ENCODE data around the gene CRELD1. TPM values are rescaled to one million over a fixed set of nuclear protein-coding genes. Genes with fewer than 3 reads are reported as not detected.

CRELD1 gene
- total and polyA plus RNA-seq, 11 donors = 45.9 to 77.8 (median 61.8) TPM

DNA sequence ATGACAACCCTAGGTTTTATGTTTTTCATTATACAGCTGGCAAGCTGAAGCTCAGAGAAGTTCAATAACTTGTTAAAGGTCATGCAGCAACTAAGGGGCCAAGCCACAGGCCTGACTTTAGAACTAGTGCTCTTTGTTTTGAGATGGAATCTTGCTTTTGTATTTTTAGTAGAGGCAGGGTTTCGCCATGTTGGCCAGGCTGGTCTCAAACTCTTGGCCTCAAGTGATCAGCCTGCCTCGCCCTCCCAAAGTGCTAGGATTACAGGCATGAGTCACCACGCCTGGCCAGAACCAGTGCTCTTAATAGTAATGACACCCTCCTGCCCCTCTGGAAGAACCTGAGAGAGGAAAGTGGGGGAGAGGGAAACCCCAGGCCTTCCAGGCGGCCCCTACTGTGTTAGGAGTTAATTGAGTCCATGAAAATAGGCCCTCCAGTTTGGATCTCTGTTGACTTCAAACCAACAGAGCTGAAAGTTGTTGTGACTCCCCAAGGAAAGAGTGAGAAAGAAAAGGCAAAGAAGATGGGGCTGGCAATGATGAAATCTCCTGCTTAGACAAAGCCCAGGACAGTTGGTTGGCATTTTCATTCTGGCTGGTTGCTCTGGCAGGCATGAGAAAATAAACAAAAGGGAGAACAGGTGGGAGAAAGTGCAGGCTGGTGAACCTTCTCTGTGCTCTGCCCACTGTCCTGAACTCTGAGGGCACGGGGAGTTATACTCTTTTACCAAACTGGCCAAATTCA, 22.1 kb downstream of the CRELD1 start:
- H3K36me3 ChIP-seq = peaks cover 0 to 16% (median 5%) of the 10 kb centered on the region in 9 donors
- H3K27ac ChIP-seq = peak overlapping the region in 1 of 12 donors; percentile 62
- no peak for DNase-seq
- H3K27me3 ChIP-seq = peaks cover 0 to 5% (median 0%) of the 10 kb centered on the region in 9 donors
- WGBS, 4 donors = 85 to 96% (median 92%) methylated on average over 5 of the region's 5 CpGs
- no peaks in the 10 kb centered on the region for H3K9me3 ChIP-seq
- ATAC-seq = no peak
- intact Hi-C loops (cut with DNase I) = no loop called here
- no peak overlapping the region for H3K4me3 ChIP-seq
- peaks cover 0 to 16% (median 4%) of the 10 kb centered on the region in 12 donors for H3K4me1 ChIP-seq
- no peak for TF ChIP-seq POLR2A (IDR thresholded peaks at IDR 0.05)

GRCh38 chr3:9957214-9957613, 23.6 kb downstream of the CRELD1 start:
- peaks cover 0 to 29% (median 16%) of the 10 kb centered on the region in 9 donors for H3K36me3 ChIP-seq
- no peak overlapping the region for H3K27ac ChIP-seq
- peaks cover 0 to 3% (median 0%) of the 10 kb centered on the region in 12 donors for H3K4me1 ChIP-seq
- TF ChIP-seq, protein P1, sequence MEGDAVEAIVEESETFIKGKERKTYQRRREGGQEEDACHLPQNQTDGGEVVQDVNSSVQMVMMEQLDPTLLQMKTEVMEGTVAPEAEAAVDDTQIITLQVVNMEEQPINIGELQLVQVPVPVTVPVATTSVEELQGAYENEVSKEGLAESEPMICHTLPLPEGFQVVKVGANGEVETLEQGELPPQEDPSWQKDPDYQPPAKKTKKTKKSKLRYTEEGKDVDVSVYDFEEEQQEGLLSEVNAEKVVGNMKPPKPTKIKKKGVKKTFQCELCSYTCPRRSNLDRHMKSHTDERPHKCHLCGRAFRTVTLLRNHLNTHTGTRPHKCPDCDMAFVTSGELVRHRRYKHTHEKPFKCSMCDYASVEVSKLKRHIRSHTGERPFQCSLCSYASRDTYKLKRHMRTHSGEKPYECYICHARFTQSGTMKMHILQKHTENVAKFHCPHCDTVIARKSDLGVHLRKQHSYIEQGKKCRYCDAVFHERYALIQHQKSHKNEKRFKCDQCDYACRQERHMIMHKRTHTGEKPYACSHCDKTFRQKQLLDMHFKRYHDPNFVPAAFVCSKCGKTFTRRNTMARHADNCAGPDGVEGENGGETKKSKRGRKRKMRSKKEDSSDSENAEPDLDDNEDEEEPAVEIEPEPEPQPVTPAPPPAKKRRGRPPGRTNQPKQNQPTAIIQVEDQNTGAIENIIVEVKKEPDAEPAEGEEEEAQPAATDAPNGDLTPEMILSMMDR (IDR thresholded peaks at IDR 0.05) = no peak
- TF ChIP-seq POLR2A (IDR thresholded peaks at IDR 0.05) = no peak
- WGBS, 4 donors = 61 to 65% (median 64%) methylated on average over 5 of the region's 5 CpGs
- intact Hi-C loops (cut with DNase I) = no loop called here
- peaks cover 0 to 1% (median 0%) of the 10 kb centered on the region in 9 donors for H3K27me3 ChIP-seq
- no peak overlapping the region for H3K4me3 ChIP-seq
- DNase-seq (no peak), ATAC-seq (no peak)
- H3K9me3 ChIP-seq = no peaks in the 10 kb centered on the region

- H3K4me3 ChIP-seq = no peak overlapping the region
- DNase-seq = no peak
- H3K4me1 ChIP-seq = no peaks in the 10 kb centered on the region
- no peaks in the 10 kb centered on the region for H3K9me3 ChIP-seq
- H3K27ac ChIP-seq = no peak overlapping the region
- ATAC-seq = no peak
- H3K36me3 ChIP-seq = peaks cover 0 to 98% (median 88%) of the 10 kb centered on the region in 9 donors
- intact Hi-C loops (cut with DNase I) = no loop called here
- 88 to 94% (median 92%) methylated on average over 6 of the region's 6 CpGs for WGBS, 4 donors
- TF ChIP-seq POLR2A (IDR thresholded peaks at IDR 0.05) = no peak
- TF ChIP-seq, protein P1 (IDR thresholded peaks at IDR 0.05) = no peak
- H3K27me3 ChIP-seq = no peaks in the 10 kb centered on the region
Measured at GRCh38 chr3:9965200-9965875, 31.7 kb downstream of the CRELD1 start.

DNA sequence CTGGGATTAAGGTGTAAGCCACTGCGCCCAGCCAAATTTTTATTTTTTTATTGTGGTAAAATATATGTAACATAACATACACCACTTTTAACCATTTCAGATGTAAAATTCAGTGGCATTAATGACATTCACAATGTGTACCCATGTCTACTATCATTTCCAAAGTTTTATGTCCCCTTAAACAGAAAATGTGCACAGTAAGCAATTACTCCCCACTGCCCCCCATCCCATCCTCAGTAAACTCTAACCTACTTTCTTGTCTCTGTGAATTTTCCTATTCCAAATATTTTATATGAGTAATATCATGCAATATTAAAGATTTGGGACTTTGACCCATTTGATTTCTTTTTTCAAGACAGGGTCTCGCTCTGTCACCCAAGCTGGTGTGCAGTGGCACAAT, 33.2 kb downstream of the CRELD1 start:
- H3K9me3 ChIP-seq = no peaks in the 10 kb centered on the region
- H3K4me1 ChIP-seq = no peaks in the 10 kb centered on the region
- intact Hi-C loops (cut with DNase I) = no loop called here
- H3K4me3 ChIP-seq = no peak overlapping the region
- ATAC-seq (no peak), DNase-seq (no peak)
- H3K36me3 ChIP-seq = peaks cover 0 to 100% (median 88%) of the 10 kb centered on the region in 9 donors
- 96 to 100% (median 98%) methylated on average over 2 of the region's 2 CpGs for WGBS, 4 donors
- H3K27ac ChIP-seq = no peak overlapping the region
- H3K27me3 ChIP-seq = no peaks in the 10 kb centered on the region
- TF ChIP-seq POLR2A (IDR thresholded peaks at IDR 0.05) = no peak
- TF ChIP-seq, protein P1 (IDR thresholded peaks at IDR 0.05) = no peak
